HFFc6 (cell line): Measurements from ENCODE around the gene TRIM7. TPM values are rescaled to one million over a fixed set of nuclear protein-coding genes. Genes with fewer than 3 reads are reported as not detected.

Experiments
- DNase-seq: peaks from one replicate; pipeline ENCODE4 v3.0.0-alpha.2; 2018
- H3K27ac Mint-ChIP-seq: 2 replicates; pipeline ENCODE4 v1.8.0; 2020; ENCODE audit warnings: mild to moderate bottlenecking, mixed read lengths
- H3K27me3 Mint-ChIP-seq: 2 replicates; pipeline ENCODE4 v1.8.0; 2021; ENCODE audit warnings: mild to moderate bottlenecking, moderate library complexity, mixed read lengths; ENCODE audit not compliant: insufficient read depth
- H3K36me3 Mint-ChIP-seq: 2 replicates; pipeline ENCODE4 v1.8.0; 2021; ENCODE audit warnings: low read depth, mixed read lengths
- H3K4me1 Mint-ChIP-seq: 2 replicates; pipeline ENCODE4 v1.8.0; 2020; ENCODE audit warnings: low read depth, mixed read lengths
- H3K4me3 Mint-ChIP-seq: 2 replicates; pipeline ENCODE4 v1.8.0; 2020; ENCODE audit warnings: mild to moderate bottlenecking, moderate library complexity, mixed read lengths
- H3K9me3 Mint-ChIP-seq: 2 replicates; pipeline ENCODE4 v1.8.0; 2020; ENCODE audit warnings: mild to moderate bottlenecking, mixed read lengths
- total RNA-seq, 6 experiments: library from RNA; stranded (reverse); fragmentation: NEBNext Ultra II Directional; extraction: Animal tissue kit (Norgen Biotek cat#: 25700); gene quantifications; 2 replicates in 1 of 6; 3 replicates in 5 of 6; pipeline ENCODE4 v1.2.3, GENCODE V29; 2021
- TF ChIP-seq, protein P1 (sequence below): fragments of 200-600 bp; sonication (generic); IDR thresholded peaks from 2 replicates; pipeline ENCODE4 v1.5.0; 2021; ENCODE audit warnings: antibody characterized with exemption, mild to moderate bottlenecking

Gene TRIM7
- total RNA-seq, 6 experiments from 2014 or later = 2.8 to 7.5 (median 5.3) TPM

DNA sequence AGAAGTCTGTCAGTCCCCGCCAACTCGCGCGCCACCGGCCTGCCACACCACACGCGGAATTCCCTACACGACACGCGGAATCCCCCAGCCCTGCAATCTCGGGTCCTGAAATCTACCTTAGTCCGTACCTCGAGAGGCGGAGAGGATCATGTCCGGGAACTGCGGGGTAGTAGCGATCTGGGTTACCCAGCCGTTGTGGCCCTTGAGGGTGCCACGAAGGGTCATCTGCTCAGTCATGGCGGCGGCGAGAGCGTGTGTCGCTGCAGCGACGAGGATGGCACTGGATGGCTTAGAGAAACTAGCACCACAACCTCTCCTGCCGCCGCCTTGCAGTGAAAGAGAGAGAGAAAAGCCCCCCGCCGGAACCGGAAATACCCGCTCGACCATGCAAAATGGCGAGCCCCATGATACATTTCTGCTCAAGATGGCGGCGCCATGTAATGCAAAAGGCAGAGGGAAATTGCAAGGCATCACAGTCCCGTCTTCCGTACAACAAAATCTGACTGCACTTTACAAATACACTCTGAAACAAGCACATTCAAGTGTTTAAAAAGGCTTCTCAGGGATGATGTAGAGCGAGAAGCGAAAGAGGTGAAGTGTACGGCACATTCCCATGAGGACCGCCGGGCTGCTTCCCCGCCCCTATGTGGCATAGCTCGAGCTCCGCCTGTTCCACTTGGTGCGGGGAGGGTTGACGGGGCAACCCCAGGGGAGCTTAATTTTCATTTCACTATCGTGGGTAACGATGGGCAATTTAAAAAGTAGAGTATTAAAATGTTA lies 38.8 kb upstream of the TRIM7 start, which contains the start of gene RACK1:
Gene RACK1, minus strand, starts transcription at position 343 of the 780 bp plus-strand sequence. Its CDS starts 106 bp downstream, at position 237.
- TF ChIP-seq, protein P1, sequence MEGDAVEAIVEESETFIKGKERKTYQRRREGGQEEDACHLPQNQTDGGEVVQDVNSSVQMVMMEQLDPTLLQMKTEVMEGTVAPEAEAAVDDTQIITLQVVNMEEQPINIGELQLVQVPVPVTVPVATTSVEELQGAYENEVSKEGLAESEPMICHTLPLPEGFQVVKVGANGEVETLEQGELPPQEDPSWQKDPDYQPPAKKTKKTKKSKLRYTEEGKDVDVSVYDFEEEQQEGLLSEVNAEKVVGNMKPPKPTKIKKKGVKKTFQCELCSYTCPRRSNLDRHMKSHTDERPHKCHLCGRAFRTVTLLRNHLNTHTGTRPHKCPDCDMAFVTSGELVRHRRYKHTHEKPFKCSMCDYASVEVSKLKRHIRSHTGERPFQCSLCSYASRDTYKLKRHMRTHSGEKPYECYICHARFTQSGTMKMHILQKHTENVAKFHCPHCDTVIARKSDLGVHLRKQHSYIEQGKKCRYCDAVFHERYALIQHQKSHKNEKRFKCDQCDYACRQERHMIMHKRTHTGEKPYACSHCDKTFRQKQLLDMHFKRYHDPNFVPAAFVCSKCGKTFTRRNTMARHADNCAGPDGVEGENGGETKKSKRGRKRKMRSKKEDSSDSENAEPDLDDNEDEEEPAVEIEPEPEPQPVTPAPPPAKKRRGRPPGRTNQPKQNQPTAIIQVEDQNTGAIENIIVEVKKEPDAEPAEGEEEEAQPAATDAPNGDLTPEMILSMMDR = no peak
- peaks cover 46% of the 10 kb centered on the region for H3K36me3 Mint-ChIP-seq
- peaks cover 11% of the 10 kb centered on the region for H3K27me3 Mint-ChIP-seq
- H3K4me1 Mint-ChIP-seq = peaks cover 49% of the 10 kb centered on the region
- H3K4me3 Mint-ChIP-seq = peak within 1 kb of the TSS; percentile 99
- peak within 1 kb of the TSS; percentile 99 for H3K27ac Mint-ChIP-seq
- peak; percentile 84 for DNase-seq
- H3K9me3 Mint-ChIP-seq = no peaks in the 10 kb centered on the region

DNA sequence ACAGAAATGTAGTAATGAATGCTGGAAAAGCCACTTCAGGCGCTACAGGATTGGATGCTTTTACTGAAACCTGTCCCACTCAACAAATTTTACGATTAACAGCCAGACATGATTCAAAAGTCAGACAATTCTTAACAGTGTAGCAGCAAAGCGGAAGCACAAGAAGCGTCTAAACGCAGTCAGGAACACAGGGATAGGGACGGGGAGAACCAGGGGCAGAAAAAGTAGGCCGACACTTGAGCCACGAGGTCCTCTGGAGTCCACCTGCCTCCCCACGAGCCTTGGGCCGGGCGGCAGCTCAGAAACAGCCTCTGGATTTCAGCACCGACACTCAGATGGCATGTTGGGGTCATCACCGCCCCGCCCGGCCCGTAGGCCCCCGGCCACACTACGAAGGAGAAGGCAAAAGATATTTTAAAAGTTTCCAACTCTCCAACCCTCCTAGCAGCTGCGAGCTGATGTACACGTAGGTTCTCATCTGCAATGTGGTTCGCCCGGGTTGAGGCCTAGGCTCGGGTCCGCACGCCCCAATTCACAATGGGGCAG lies 38.1 kb upstream of the TRIM7 start:
- DNase-seq = no peak
- Mint-ChIP-seq H3K27me3 (peaks cover 11% of the 10 kb centered on the region), H3K36me3 (peaks cover 47% of the 10 kb centered on the region), H3K4me1 (peaks cover 47% of the 10 kb centered on the region), H3K9me3 (no peaks in the 10 kb centered on the region), H3K4me3 (peak overlapping the region; percentile 99), H3K27ac (peak overlapping the region; percentile 99)
- TF ChIP-seq, protein P1 = no peak

DNA sequence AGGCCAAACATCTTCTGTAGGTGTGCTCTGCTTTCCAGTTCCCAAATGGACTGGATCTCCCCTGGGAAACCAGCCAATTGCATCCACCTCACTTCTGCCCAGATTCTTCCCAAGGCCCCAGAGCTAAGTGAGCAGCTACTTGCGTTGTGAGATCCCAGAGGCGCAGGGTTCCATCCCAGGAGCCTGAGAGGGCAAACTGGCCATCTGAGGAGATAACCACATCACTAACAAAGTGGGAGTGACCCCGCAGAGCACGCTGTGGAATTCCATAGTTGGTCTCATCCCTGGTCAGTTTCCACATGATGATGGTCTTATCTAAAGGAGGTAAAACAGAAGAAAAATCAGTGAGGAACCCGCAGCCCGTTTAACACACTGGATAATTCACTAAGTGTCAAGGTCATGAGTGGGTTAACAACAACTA lies 37.0 kb upstream of the TRIM7 start:
- Mint-ChIP-seq H3K9me3 (no peaks in the 10 kb centered on the region), H3K4me3 (peak overlapping the region; percentile 99), H3K27me3 (peaks cover 11% of the 10 kb centered on the region), H3K27ac (peak overlapping the region; percentile 99), H3K4me1 (peaks cover 46% of the 10 kb centered on the region), H3K36me3 (peaks cover 53% of the 10 kb centered on the region)
- DNase-seq = no peak
- TF ChIP-seq, protein P1 = no peak

DNA sequence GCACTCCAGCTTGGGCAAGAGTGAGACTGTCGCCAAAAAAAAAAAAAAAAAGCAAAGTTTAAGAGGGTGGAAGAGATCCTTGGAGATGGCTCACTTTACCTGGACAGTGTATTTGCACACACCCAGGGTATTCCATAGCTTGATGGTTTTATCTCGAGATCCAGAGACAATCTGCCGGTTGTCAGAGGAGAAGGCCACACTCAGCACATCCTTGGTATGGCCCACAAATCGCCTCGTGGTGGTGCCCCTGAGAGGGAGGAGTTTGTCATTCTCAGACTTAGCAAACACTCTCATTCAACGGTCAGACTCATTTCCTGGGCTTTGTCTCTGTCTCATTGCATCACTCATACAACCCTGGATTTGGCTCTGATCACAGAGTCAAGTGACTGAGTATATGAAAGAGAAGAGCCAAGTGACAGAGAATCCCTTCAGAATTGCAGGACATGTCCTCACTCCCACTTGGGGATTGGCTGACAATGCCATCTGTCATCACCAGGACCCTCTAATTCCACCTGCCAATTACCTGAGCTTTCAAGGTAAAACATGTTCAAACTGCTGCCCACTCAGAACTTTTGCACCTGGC lies 36.5 kb upstream of the TRIM7 start:
- H3K4me3 Mint-ChIP-seq = peak overlapping the region; percentile 99
- TF ChIP-seq, protein P1 = peak; percentile 23; the same call in 1 of the 2 replicates
- H3K9me3 Mint-ChIP-seq = no peaks in the 10 kb centered on the region
- peaks cover 46% of the 10 kb centered on the region for H3K4me1 Mint-ChIP-seq
- H3K27ac Mint-ChIP-seq = peak overlapping the region; percentile 99
- peak; percentile 82 for DNase-seq
- H3K27me3 Mint-ChIP-seq = peaks cover 11% of the 10 kb centered on the region
- peaks cover 57% of the 10 kb centered on the region for H3K36me3 Mint-ChIP-seq

DNA sequence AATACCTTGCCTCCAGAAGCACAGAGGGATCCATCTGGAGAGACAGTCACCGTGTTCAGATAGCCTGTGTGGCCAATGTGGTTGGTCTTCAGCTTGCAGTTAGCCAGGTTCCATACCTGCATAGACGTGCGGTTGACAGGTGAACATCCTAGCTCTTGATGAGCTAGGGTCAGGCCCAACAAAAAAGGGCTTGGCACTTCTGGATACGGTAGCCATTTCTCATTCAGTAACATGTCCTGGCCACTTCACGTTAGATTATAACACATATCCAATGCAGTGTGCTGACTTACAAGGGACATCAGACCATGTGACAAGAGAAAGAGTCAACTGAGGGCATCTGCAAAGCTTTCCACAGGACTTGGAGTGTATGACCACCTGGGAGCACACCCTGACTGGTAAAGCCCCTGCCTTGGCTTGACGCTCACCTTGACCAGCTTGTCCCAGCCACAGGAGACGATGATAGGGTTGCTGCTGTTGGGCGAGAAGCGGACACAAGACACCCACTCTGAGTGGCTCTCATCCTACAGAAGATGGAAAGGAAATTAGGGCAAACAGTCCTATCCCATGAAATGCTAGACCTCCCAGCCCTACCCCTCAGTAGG lies 34.2 kb upstream of the TRIM7 start:
- Mint-ChIP-seq H3K36me3 (peaks cover 66% of the 10 kb centered on the region), H3K4me1 (peaks cover 29% of the 10 kb centered on the region), H3K9me3 (no peaks in the 10 kb centered on the region; the same call in 1 of the 2 replicates), H3K4me3 (peak overlapping the region; percentile 53), H3K27ac (peak overlapping the region; percentile 78), H3K27me3 (peaks cover 14% of the 10 kb centered on the region)
- TF ChIP-seq, protein P1 = no peak
- no peak for DNase-seq
